GM18526 (cell line): ENCODE results near the gene OCA2.

ENCODE experiments used
- POLR2A ChIP-seq: IDR thresholded peaks from 3 replicates; pipeline ENCODE4 v1.6.1; 2011; ENCODE audit not compliant: insufficient read length; ENCODE audit errors: extremely low read depth

Gene OCA2

GRCh38 chr15:28023933-28024888, 74.9 kb downstream of the OCA2 start:
- TF ChIP-seq POLR2A, result no peak

GRCh38 chr15:28023422-28023821, 75.7 kb downstream of the OCA2 start:
- no peak for TF ChIP-seq POLR2A

- no peak for TF ChIP-seq POLR2A
Measured at GRCh38 chr15:28022961-28023360, 76.2 kb downstream of the OCA2 start.

- TF ChIP-seq POLR2A, result no peak
Measured at GRCh38 chr15:28022181-28022580, 76.9 kb downstream of the OCA2 start.

- TF ChIP-seq POLR2A, result no peak
Measured at GRCh38 chr15:28021281-28022039, 77.7 kb downstream of the OCA2 start.

GRCh38 chr15:28020644-28021043, 78.5 kb downstream of the OCA2 start:
- no peak for TF ChIP-seq POLR2A

- TF ChIP-seq POLR2A, result no peak
Measured at GRCh38 chr15:28019594-28020309, 79.4 kb downstream of the OCA2 start.

GRCh38 chr15:28018291-28019044, 80.6 kb downstream of the OCA2 start:
- no peak for TF ChIP-seq POLR2A

- TF ChIP-seq POLR2A, result no peak
Measured at GRCh38 chr15:28017423-28017924, 81.6 kb downstream of the OCA2 start.

- TF ChIP-seq POLR2A, result no peak
Measured at GRCh38 chr15:28015855-28016254, 83.3 kb downstream of the OCA2 start.

- TF ChIP-seq POLR2A, result no peak
Measured at GRCh38 chr15:28014623-28015200, 84.4 kb downstream of the OCA2 start.

GRCh38 chr15:28013976-28014375, 85.1 kb downstream of the OCA2 start:
- no peak for TF ChIP-seq POLR2A

GRCh38 chr15:28013480-28013879, 85.6 kb downstream of the OCA2 start:
- TF ChIP-seq POLR2A, result no peak

GRCh38 chr15:28012231-28012630, 86.9 kb downstream of the OCA2 start:
- no peak for TF ChIP-seq POLR2A
